IMR-90 (cell line): ENCODE data around the gene AK2. TPM values are rescaled to one million over a fixed set of nuclear protein-coding genes. Genes with fewer than 3 reads are reported as not detected.

Experiments used
- ATAC-seq: fragments of 200-7000 bp; cut with Tn5 transposase; 2 replicates; pipeline ENCODE4 v1.9.1; 2020; ENCODE audit warnings: low read depth, mild to moderate bottlenecking, moderate library complexity
- BruUV-seq: library from RNA; stranded (reverse); fragments of 400-500 nt; replicated peaks from 2 replicates; lab custom pipeline; 2021; lab: Mats Ljungman, UMichigan
- CTCF ChIA-PET: fragments of 300-600 bp; formaldehyde crosslinking; extraction: SDS; loops from one replicate; lab custom pipeline; 2021; ENCODE audit warnings: antibody characterized with exemption; lab: Yijun Ruan, JAX
- POLR2A ChIA-PET: fragments of 300-600 bp; sonication (Branson Sonifier 250); formaldehyde crosslinking; loops from one replicate; lab custom pipeline; 2022; ENCODE audit warnings: antibody characterized with exemption; ENCODE audit not compliant: unreplicated experiment; lab: Charles Lee
- DNase-seq: peaks from one replicate; pipeline ENCODE4 v3.0.0; 2013
- H2AFZ ChIP-seq: replicated peaks from 2 replicates; pipeline ENCODE3; 2013; ENCODE audit warnings: low read length, mild to moderate bottlenecking; ENCODE audit not compliant: poor library complexity
- H2AK5ac ChIP-seq: 2 replicates; pipeline ENCODE4 v1.6.1; 2013; ENCODE audit warnings: low read depth, low read length, inconsistent platforms
- H2AK9ac ChIP-seq: replicated peaks from 2 replicates; pipeline ENCODE3; 2013; ENCODE audit warnings: mild to moderate bottlenecking, low read depth, low read length, moderate library complexity; ENCODE audit not compliant: poor library complexity
- H2BK120ac ChIP-seq: 2 replicates; pipeline ENCODE4 v1.6.1; 2013; ENCODE audit warnings: low read depth, low read length, inconsistent platforms
- H2BK15ac ChIP-seq: 3 replicates; pipeline ENCODE4 v1.6.1; 2013; ENCODE audit warnings: low read depth, low read length, inconsistent platforms
- H2BK20ac ChIP-seq: 2 replicates; pipeline ENCODE4 v1.6.1; 2013; ENCODE audit warnings: low read depth, mild to moderate bottlenecking, inconsistent platforms, low read length, moderate library complexity
- H2BK5ac ChIP-seq: 2 replicates; pipeline ENCODE4 v1.6.1; 2013; ENCODE audit warnings: mild to moderate bottlenecking, low read depth, low read length, inconsistent platforms; ENCODE audit not compliant: poor library complexity, severe bottlenecking
- H3K14ac ChIP-seq: replicated peaks from 2 replicates; pipeline ENCODE4 v1.6.1; 2013; ENCODE audit warnings: low read depth, low read length, inconsistent platforms
- H3K18ac ChIP-seq: 2 replicates; pipeline ENCODE4 v1.6.1; 2013; ENCODE audit warnings: low read depth, low read length, control low read depth
- H3K23ac ChIP-seq: 2 replicates; pipeline ENCODE4 v1.6.1; 2013; ENCODE audit warnings: low read depth, low read length, inconsistent platforms
- H3K27ac ChIP-seq: 2 replicates; pipeline ENCODE4 v1.5.1; 2013; ENCODE audit warnings: mild to moderate bottlenecking, control low read depth, low read length; ENCODE audit not compliant: insufficient read depth
- H3K27me3 ChIP-seq: 2 replicates; pipeline ENCODE4 v1.6.1; 2013; ENCODE audit warnings: low read length; ENCODE audit not compliant: control insufficient read depth, insufficient read depth
- H3K36me3 ChIP-seq: 2 replicates; pipeline ENCODE4 v1.6.1; 2013; ENCODE audit warnings: low read length, mixed read lengths; ENCODE audit not compliant: control insufficient read depth, insufficient read depth
- H3K4ac ChIP-seq: 2 replicates; pipeline ENCODE4 v1.6.1; 2013; ENCODE audit warnings: low read depth, low read length, inconsistent platforms
- H3K4me1 ChIP-seq: 2 replicates; pipeline ENCODE4 v1.6.1; 2013; ENCODE audit warnings: low read length, mixed read lengths; ENCODE audit not compliant: control insufficient read depth, insufficient read depth
- H3K4me2 ChIP-seq: 2 replicates; pipeline ENCODE4 v1.6.1; 2013; ENCODE audit warnings: low read depth, mild to moderate bottlenecking, control low read depth, low read length, moderate library complexity
- H3K4me3 ChIP-seq: 2 replicates; pipeline ENCODE4 v1.5.1; 2013; ENCODE audit warnings: low read depth, mild to moderate bottlenecking, control low read depth, low read length, moderate library complexity; ENCODE audit not compliant: insufficient read depth
- H3K56ac ChIP-seq: 2 replicates; pipeline ENCODE4 v1.6.1; 2013; ENCODE audit warnings: low read length, inconsistent platforms; ENCODE audit not compliant: insufficient read depth; ENCODE audit errors: extremely low read depth
- H3K79me1 ChIP-seq, 2 experiments: 2 replicates each; pipeline ENCODE4 v1.6.1; 2013; ENCODE audit warnings: low read length in 2 of 2, inconsistent platforms in 1 of 2, low read depth in 1 of 2
- H3K9ac ChIP-seq: 2 replicates; pipeline ENCODE4 v1.6.1; 2013; ENCODE audit warnings: low read depth, low read length, control low read depth
- H3K9me1 ChIP-seq: 2 replicates; pipeline ENCODE4 v1.6.1; 2013; ENCODE audit warnings: low read length, inconsistent platforms; ENCODE audit not compliant: insufficient read depth
- H3K9me3 ChIP-seq: 2 replicates; pipeline ENCODE4 v1.6.1; 2013; ENCODE audit warnings: low read length; ENCODE audit not compliant: control insufficient read depth, insufficient read depth
- H4K20me1 ChIP-seq: 2 replicates; pipeline ENCODE4 v1.6.1; 2013; ENCODE audit warnings: low read length, inconsistent platforms; ENCODE audit not compliant: insufficient read depth
- H4K5ac ChIP-seq: 2 replicates; pipeline ENCODE4 v1.6.1; 2013; ENCODE audit warnings: mild to moderate bottlenecking, low read depth, low read length, control low read depth
- H4K8ac ChIP-seq, 2 experiments: 2 replicates each; pipeline ENCODE4 v1.6.1; 2013; ENCODE audit warnings: low read depth in 2 of 2, low read length in 2 of 2, control low read depth in 1 of 2, inconsistent platforms in 1 of 2
- H4K91ac ChIP-seq: 2 replicates; pipeline ENCODE4 v1.6.1; 2013; ENCODE audit warnings: low read depth, low read length, inconsistent platforms; ENCODE audit not compliant: insufficient read depth
- MAFK ChIP-seq: IDR thresholded peaks from 2 replicates; pipeline ENCODE4 v1.6.1; 2012; ENCODE audit warnings: low read depth, low read length, improper control_type of control experiment
- RCOR1 ChIP-seq: IDR thresholded peaks from 2 replicates; pipeline ENCODE4 v1.6.1; 2012; ENCODE audit warnings: mild to moderate bottlenecking, low read length, improper control_type of control experiment; ENCODE audit not compliant: insufficient replicate concordance
- SMC3 ChIP-seq: fragments of 150-350 bp; IDR thresholded peaks from 2 replicates; pipeline ENCODE4 v1.6.1; 2016; ENCODE audit warnings: low read depth, mild to moderate bottlenecking, antibody characterized with exemption, low read length, moderate library complexity
- WGBS, 2 experiments: methylation state at CpG; one replicate each; pipeline versions ENCODE4 v1.1.5 to v1.1.7; 2013; ENCODE audit warnings: missing lambda C conversion rate in 2 of 2; ENCODE audit not compliant: insufficient read length in 1 of 2; ENCODE audit errors: extremely low coverage in 2 of 2; 5-methylcytosine and 5-hydroxymethylcytosine counted together
- dilution Hi-C: fragments of 300-500 bp; cut with HindIII; formaldehyde crosslinking; loops from one replicate; pipeline ENCODE4 v1.14.3; 2018; ENCODE audit warnings: low sequenced_read_pairs; ENCODE audit not compliant: unreplicated experiment
- in situ Hi-C: fragments of 300-500 bp; cut with MboI; formaldehyde crosslinking; loops from 3 replicates; pipeline ENCODE4 v1.14.3; 2019; ENCODE audit warnings: low sequenced_read_pairs, inconsistent platforms, mixed read lengths
- intact Hi-C: fragments of 100-400 bp; cut with micrococcal nuclease; formaldehyde crosslinking; loops from 2 replicates; pipeline ENCODE4 v1.10.0; 2022
- polyA plus RNA-seq, 3 experiments: library from polyadenylated mRNA; depleted of rRNA; stranded (reverse); fragments of >200 nt; gene quantifications; 2 replicates each; pipeline ENCODE4 v1.2.3, GENCODE V29; 2012; ENCODE audit warnings: low replicate concordance in 1 of 3
- total RNA-seq: library from RNA; depleted of rRNA; stranded (reverse); fragments of >200 nt; gene quantifications from 2 replicates; pipeline ENCODE4 v1.2.3, GENCODE V29; 2012

AK2 gene
- total and polyA plus RNA-seq, 2 of the 4 experiments (the other 2 are of a cell fraction) = 118 to 203 TPM

- no peak overlapping the region for H3K27ac ChIP-seq
- H3K9ac ChIP-seq = no peak overlapping the region
- no peak overlapping the region for H2AK5ac ChIP-seq
- no peaks in the 10 kb centered on the region; the same call in none of the 2 replicates for H3K4me1 ChIP-seq
- H2BK120ac ChIP-seq = no peak overlapping the region
- H3K4ac ChIP-seq = no peak overlapping the region
- no peak overlapping the region for H2BK5ac ChIP-seq
- no peaks in the 10 kb centered on the region for H3K27me3 ChIP-seq
- ChIA-PET CTCF (interaction anchor here (0.5 to 1.3 kb wide), 3 partner anchors 8 to 76 kb away, joined by 3 to 4 read pairs (median 4); no protein-coding TSS in a partner anchor), POLR2A (interaction anchor here (0.7 kb wide), 1 partner anchor 21 kb away, joined by 3 read pairs; no protein-coding TSS in a partner anchor)
- peaks cover 5 to 17% of the 10 kb centered on the region in 2 experiments; a peak in 2 of 4 replicates for H3K79me1 ChIP-seq
- in situ Hi-C loops (loop anchor here (25.0 kb wide), 1 partner anchor 534 kb away; no protein-coding TSS in a partner anchor), dilution Hi-C loops (no loop called here), intact Hi-C loops (no loop called here)
- TF ChIP-seq MAFK = no peak
- TF ChIP-seq RCOR1 = no peak
- TF ChIP-seq SMC3 = no peak
- H4K8ac ChIP-seq = no peak overlapping the region
- H3K14ac ChIP-seq = no peak overlapping the region
- no peak overlapping the region for H2AFZ ChIP-seq
- H2BK20ac ChIP-seq = no peak overlapping the region
- DNase-seq (no peak), ATAC-seq (no peak)
- no peak overlapping the region for H3K4me2 ChIP-seq
- no peaks in the 10 kb centered on the region for H3K9me3 ChIP-seq
- no peak overlapping the region for H4K5ac ChIP-seq
- no TSS peak for BruUV-seq
- H3K9me1 ChIP-seq = no peaks in the 10 kb centered on the region
- H4K91ac ChIP-seq = no peak overlapping the region
- no peaks in the 10 kb centered on the region for H4K20me1 ChIP-seq
- no peak overlapping the region for H3K4me3 ChIP-seq
- H3K18ac ChIP-seq = no peak overlapping the region
- no CpG with 5 or more reads among the region's 1 CpG for WGBS, 2 experiments
- no peak overlapping the region for H2AK9ac ChIP-seq
- H3K56ac ChIP-seq = no peak overlapping the region
- H3K36me3 ChIP-seq = no peaks in the 10 kb centered on the region
- H2BK15ac ChIP-seq = no peak overlapping the region
- H3K23ac ChIP-seq = no peak overlapping the region
These were observed 41.4 kb upstream of the AK2 start for GRCh38 chr1:33078030-33078591.
